KMS-11 (cell line): ENCODE data around the gene CDH22.

Experiments
- H2AFZ ChIP-seq: fragments of 200-600 bp; sonication (generic); 2 replicates; pipeline ENCODE4 v1.6.1; 2016; ENCODE audit warnings: antibody characterized with exemption, mixed run types, low read depth
- H3K27ac ChIP-seq: fragments of 200-600 bp; sonication (generic); 2 replicates; pipeline ENCODE4 v1.6.1; 2016; ENCODE audit warnings: mild to moderate bottlenecking, mixed run types
- H3K27me3 ChIP-seq: fragments of 200-600 bp; sonication (generic); 2 replicates; pipeline ENCODE4 v1.6.1; 2017; ENCODE audit warnings: mild to moderate bottlenecking, low read depth, mixed run types, moderate library complexity; ENCODE audit not compliant: insufficient read depth
- H3K36me3 ChIP-seq: fragments of 200-600 bp; sonication (generic); 2 replicates; pipeline ENCODE4 v1.6.1; 2017; ENCODE audit warnings: mild to moderate bottlenecking, mixed run types; ENCODE audit not compliant: insufficient read depth
- H3K4me1 ChIP-seq: fragments of 200-600 bp; sonication (generic); 2 replicates; pipeline ENCODE4 v1.6.1; 2016; ENCODE audit warnings: mild to moderate bottlenecking, low read depth, mixed run types; ENCODE audit not compliant: poor library complexity, severe bottlenecking
- H3K4me2 ChIP-seq: fragments of 200-600 bp; sonication (generic); 2 replicates; pipeline ENCODE4 v1.7.0; 2016; ENCODE audit warnings: mild to moderate bottlenecking, mixed run types
- H3K4me3 ChIP-seq: fragments of 200-600 bp; sonication (generic); IDR thresholded peaks from 2 replicates; pipeline ENCODE4 v1.6.1; 2017; ENCODE audit warnings: low read depth, low read length, mixed read lengths; ENCODE audit not compliant: insufficient read depth
- H3K79me2 ChIP-seq: fragments of 200-600 bp; sonication (generic); 2 replicates; pipeline ENCODE4 v1.6.1; 2016; ENCODE audit warnings: low read depth, mixed run types; ENCODE audit not compliant: insufficient read depth
- H3K9ac ChIP-seq: fragments of 200-600 bp; sonication (generic); 2 replicates; pipeline ENCODE4 v1.6.1; 2016; ENCODE audit warnings: mild to moderate bottlenecking, mixed run types
- H4K20me1 ChIP-seq: fragments of 200-600 bp; sonication (generic); 2 replicates; pipeline ENCODE4 v1.6.1; 2016; ENCODE audit warnings: mild to moderate bottlenecking, mixed run types; ENCODE audit not compliant: insufficient read depth
- TF ChIP-seq, protein P1 (sequence below): fragments of 200-600 bp; sonication (generic); conservative IDR thresholded peaks from 2 replicates; pipeline ENCODE4 v1.6.1; 2017; ENCODE audit warnings: low read depth, mild to moderate bottlenecking, antibody characterized with exemption, low read length, moderate library complexity, mixed read lengths

CDH22 gene

DNA sequence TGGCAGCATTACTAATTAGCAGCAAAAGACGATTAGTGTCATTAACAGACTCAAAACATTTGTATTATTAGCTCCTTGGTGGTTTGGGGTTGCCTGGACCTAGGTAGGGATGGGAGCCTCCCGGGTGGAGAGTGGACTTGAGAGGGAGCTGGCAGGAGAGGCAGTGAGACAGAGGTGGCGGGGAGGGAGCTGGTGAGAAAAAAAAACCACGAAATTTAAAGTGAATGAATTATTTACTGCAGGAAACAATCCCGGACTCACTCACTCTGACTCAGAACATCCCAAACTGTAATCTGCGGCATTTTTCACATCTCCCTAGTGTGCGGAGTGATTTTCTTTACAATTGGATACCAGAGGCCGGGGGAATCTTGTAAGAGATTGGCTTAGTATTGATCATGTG, 14.3 kb upstream of the CDH22 start:
- no peaks in the 10 kb centered on the region for H3K36me3 ChIP-seq
- H3K79me2 ChIP-seq = no peaks in the 10 kb centered on the region
- no peak overlapping the region for H2AFZ ChIP-seq
- H3K4me2 ChIP-seq = no peak overlapping the region
- no peak overlapping the region for H3K4me3 ChIP-seq
- H3K9ac ChIP-seq = no peak overlapping the region
- no peak overlapping the region for H3K27ac ChIP-seq
- TF ChIP-seq, protein P1, sequence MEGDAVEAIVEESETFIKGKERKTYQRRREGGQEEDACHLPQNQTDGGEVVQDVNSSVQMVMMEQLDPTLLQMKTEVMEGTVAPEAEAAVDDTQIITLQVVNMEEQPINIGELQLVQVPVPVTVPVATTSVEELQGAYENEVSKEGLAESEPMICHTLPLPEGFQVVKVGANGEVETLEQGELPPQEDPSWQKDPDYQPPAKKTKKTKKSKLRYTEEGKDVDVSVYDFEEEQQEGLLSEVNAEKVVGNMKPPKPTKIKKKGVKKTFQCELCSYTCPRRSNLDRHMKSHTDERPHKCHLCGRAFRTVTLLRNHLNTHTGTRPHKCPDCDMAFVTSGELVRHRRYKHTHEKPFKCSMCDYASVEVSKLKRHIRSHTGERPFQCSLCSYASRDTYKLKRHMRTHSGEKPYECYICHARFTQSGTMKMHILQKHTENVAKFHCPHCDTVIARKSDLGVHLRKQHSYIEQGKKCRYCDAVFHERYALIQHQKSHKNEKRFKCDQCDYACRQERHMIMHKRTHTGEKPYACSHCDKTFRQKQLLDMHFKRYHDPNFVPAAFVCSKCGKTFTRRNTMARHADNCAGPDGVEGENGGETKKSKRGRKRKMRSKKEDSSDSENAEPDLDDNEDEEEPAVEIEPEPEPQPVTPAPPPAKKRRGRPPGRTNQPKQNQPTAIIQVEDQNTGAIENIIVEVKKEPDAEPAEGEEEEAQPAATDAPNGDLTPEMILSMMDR = no peak
- H3K27me3 ChIP-seq = peaks cover 80% of the 10 kb centered on the region
- H3K4me1 ChIP-seq = no peaks in the 10 kb centered on the region
- no peaks in the 10 kb centered on the region for H4K20me1 ChIP-seq

DNA sequence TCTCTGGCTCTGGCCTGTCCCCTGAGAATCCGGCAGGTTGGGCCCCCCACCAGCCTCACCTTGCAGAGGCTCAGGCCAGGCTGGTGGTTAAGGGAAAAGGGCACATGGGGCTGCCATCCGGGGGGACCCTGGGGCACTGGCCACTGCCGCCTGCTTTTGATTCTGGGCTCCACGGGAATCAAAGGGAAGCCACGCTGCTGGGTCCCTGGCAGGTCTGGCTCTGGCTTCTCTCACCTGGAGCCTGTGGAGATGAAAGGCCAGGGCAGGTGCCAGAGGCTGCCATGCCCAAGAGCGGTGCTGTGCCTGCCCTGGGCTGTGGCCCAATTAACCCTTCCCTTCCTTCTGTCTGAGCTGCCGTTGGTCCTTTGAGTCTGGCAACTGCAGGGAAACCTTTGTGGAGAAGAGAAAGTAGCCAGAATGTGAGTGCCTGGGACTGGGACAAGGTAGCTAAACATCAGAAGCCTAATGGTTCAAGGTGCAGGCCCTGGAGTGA, 9.4 kb upstream of the CDH22 start:
- Histone ChIP-seq H3K27ac (no peak overlapping the region), H3K4me1 (no peaks in the 10 kb centered on the region), H4K20me1 (no peaks in the 10 kb centered on the region), H3K36me3 (no peaks in the 10 kb centered on the region), H3K9ac (no peak overlapping the region), H2AFZ (no peak overlapping the region), H3K4me2 (no peak overlapping the region), H3K79me2 (no peaks in the 10 kb centered on the region), H3K4me3 (no peak overlapping the region), H3K27me3 (peaks cover 87% of the 10 kb centered on the region)
- TF ChIP-seq, protein P1 = no peak

DNA sequence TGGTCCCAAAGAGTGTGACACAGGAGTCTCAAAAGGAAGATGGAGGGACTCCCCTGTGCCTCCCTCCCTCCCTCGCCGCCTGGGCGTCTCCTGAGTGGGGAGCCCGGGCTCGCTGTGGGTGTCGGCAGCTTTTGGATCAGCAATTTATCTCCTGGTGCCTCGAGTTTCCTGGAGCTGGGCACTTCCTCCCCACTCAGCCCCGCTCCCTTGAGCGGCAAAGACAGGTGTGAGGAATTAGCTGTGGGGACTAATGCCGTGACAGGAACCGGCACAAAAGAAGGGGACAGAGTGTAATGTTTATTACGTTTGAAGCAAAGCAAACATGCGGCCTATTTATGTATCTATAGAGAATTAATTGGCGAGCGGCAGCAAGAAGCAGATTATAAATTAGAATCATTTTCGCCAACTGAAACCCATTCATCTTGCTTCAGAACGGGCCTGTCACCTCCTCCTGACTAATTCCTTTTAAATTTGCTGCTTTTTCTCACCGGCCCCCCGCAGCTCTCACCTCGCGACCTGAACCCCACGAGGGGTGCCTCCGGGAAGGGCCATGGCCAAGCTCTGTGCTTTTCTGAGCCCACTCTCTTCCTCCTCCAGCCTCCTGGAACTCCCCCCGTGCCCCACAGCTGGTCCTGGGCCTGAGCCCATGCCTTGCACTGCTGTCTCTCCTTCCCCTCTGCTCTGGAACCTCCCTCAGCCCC, 8.8 kb upstream of the CDH22 start:
- Histone ChIP-seq H3K4me1 (no peaks in the 10 kb centered on the region), H3K27ac (no peak overlapping the region), H3K4me2 (no peak overlapping the region), H2AFZ (no peak overlapping the region), H3K79me2 (no peaks in the 10 kb centered on the region), H3K9ac (no peak overlapping the region), H3K36me3 (no peaks in the 10 kb centered on the region), H3K4me3 (no peak overlapping the region), H4K20me1 (no peaks in the 10 kb centered on the region), H3K27me3 (peaks cover 88% of the 10 kb centered on the region)
- TF ChIP-seq, protein P1 = no peak

DNA sequence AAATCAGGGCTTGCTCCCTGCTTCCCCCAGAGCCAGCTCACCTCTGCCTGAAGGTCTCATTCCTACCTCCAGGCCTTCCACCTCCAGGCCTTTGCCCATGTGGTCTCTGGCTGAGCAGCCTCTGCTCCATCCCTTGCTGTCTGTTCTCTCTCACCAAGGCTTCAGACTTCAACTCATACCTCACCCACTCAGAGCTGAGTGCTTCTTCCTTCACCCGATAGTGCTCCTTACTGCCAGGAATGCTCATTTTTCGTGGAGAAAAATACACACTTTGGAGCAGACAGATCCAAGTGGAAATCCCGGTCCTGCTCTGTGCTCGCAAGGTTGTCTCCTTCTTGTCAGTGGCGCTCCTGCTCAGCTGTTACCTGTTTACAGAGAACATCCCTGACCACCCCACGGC, 7.0 kb upstream of the CDH22 start:
- H3K4me1 ChIP-seq = no peaks in the 10 kb centered on the region
- no peak overlapping the region for H3K4me2 ChIP-seq
- TF ChIP-seq, protein P1 = no peak
- no peak overlapping the region for H3K9ac ChIP-seq
- H4K20me1 ChIP-seq = no peaks in the 10 kb centered on the region
- H3K27ac ChIP-seq = no peak overlapping the region
- peaks cover 87% of the 10 kb centered on the region for H3K27me3 ChIP-seq
- H3K79me2 ChIP-seq = no peaks in the 10 kb centered on the region
- no peak overlapping the region for H3K4me3 ChIP-seq
- H2AFZ ChIP-seq = no peak overlapping the region
- no peaks in the 10 kb centered on the region for H3K36me3 ChIP-seq
